Measurements from ENCODE around the gene MBP.
A peak's percentile ranks its signal among the peaks of the same experiment; 100 is the strongest.

Gene MBP

GRCh38 chr18:77132369-77133050 is at the start of gene MBP:
TSS of gene MBP (minus strand) at chr18:77132783. CDS start at chr18:77105261, 27,522 bp downstream.
- Histone ChIP-seq H3K9me3 (no peaks in the 10 kb centered on the region), H3K4me3 (ENCODE audit: low read depth in 1 of 2, low read length in 1 of 2) (peak within 1 kb of the TSS; percentile 89 to 94), H3K27me3 (no peaks in the 10 kb centered on the region), H3K27ac (peak within 1 kb of the TSS; percentile 100), H3K4me1 (ENCODE audit: control insufficient read depth in 1 of 2, insufficient read depth in 1 of 2, low read depth in 1 of 2, low read length in 1 of 2) (peaks cover 48 to 50% of the 10 kb centered on the region in 2 experiments), H3K36me3 (peaks cover 14% of the 10 kb centered on the region)
- TF ChIP-seq CTCF (IDR thresholded peaks at IDR 0.05), result no peak

- no peak for TF ChIP-seq CTCF (IDR thresholded peaks at IDR 0.05)
- Histone ChIP-seq H3K36me3 (no peaks in the 10 kb centered on the region), H3K4me3 (ENCODE audit: low read depth in 1 of 2, low read length in 1 of 2) (no peak overlapping the region), H3K9me3 (no peaks in the 10 kb centered on the region), H3K4me1 (ENCODE audit: control insufficient read depth in 1 of 2, insufficient read depth in 1 of 2, low read depth in 1 of 2, low read length in 1 of 2) (no peaks in the 10 kb centered on the region), H3K27me3 (no peaks in the 10 kb centered on the region), H3K27ac (no peak overlapping the region)
Measured at GRCh38 chr18:77181950-77182707, 49.5 kb upstream of the MBP start.

- Histone ChIP-seq H3K4me1 (ENCODE audit: control insufficient read depth in 1 of 2, insufficient read depth in 1 of 2, low read depth in 1 of 2, low read length in 1 of 2) (no peaks in the 10 kb centered on the region), H3K36me3 (no peaks in the 10 kb centered on the region), H3K4me3 (ENCODE audit: low read depth in 1 of 2, low read length in 1 of 2) (no peak overlapping the region), H3K27ac (no peak overlapping the region), H3K9me3 (no peaks in the 10 kb centered on the region), H3K27me3 (no peaks in the 10 kb centered on the region)
- TF ChIP-seq CTCF (IDR thresholded peaks at IDR 0.05), result no peak
Measured at GRCh38 chr18:77178559-77178958, 46.0 kb upstream of the MBP start.

GRCh38 chr18:77177009-77177408 is 44.4 kb upstream of the MBP start:
- no peak overlapping the region for H3K27ac ChIP-seq
- no peaks in the 10 kb centered on the region for H3K36me3 ChIP-seq
- no peaks in the 10 kb centered on the region for H3K9me3 ChIP-seq
- TF ChIP-seq CTCF (IDR thresholded peaks at IDR 0.05), result no peak
- no peaks in the 10 kb centered on the region for H3K4me1 ChIP-seq (ENCODE audit: control insufficient read depth in 1 of 2, insufficient read depth in 1 of 2, low read depth in 1 of 2, low read length in 1 of 2)
- no peaks in the 10 kb centered on the region for H3K27me3 ChIP-seq
- H3K4me3 ChIP-seq (ENCODE audit: low read depth in 1 of 2, low read length in 1 of 2), result no peak overlapping the region

- no peaks in the 10 kb centered on the region for H3K36me3 ChIP-seq
- no peaks in the 10 kb centered on the region for H3K9me3 ChIP-seq
- TF ChIP-seq CTCF (IDR thresholded peaks at IDR 0.05), result no peak
- H3K27ac ChIP-seq, result no peak overlapping the region
- H3K27me3 ChIP-seq, result no peaks in the 10 kb centered on the region
- H3K4me1 ChIP-seq (ENCODE audit: control insufficient read depth in 1 of 2, insufficient read depth in 1 of 2, low read depth in 1 of 2, low read length in 1 of 2), result no peaks in the 10 kb centered on the region
- H3K4me3 ChIP-seq (ENCODE audit: low read depth in 1 of 2, low read length in 1 of 2), result no peak overlapping the region
Measured at GRCh38 chr18:77173275-77174030, 40.9 kb upstream of the MBP start.

Data from neutrophil (primary cell).